GM12875 (cell line): ENCODE measurements around the gene EXOC5.

Experiments
- H3K4me3 ChIP-seq: one replicate; pipeline ENCODE4 v1.5.1; 2011; ENCODE audit warnings: low read depth, low read length, control low read depth
- CTCF ChIP-seq: IDR thresholded peaks from 2 replicates; pipeline ENCODE4 v1.5.1; 2011; ENCODE audit warnings: low read depth, mild to moderate bottlenecking, control low read depth, inconsistent platforms, low read length, moderate library complexity, borderline replicate concordance; ENCODE audit not compliant: insufficient read depth

The EXOC5 gene

DNA sequence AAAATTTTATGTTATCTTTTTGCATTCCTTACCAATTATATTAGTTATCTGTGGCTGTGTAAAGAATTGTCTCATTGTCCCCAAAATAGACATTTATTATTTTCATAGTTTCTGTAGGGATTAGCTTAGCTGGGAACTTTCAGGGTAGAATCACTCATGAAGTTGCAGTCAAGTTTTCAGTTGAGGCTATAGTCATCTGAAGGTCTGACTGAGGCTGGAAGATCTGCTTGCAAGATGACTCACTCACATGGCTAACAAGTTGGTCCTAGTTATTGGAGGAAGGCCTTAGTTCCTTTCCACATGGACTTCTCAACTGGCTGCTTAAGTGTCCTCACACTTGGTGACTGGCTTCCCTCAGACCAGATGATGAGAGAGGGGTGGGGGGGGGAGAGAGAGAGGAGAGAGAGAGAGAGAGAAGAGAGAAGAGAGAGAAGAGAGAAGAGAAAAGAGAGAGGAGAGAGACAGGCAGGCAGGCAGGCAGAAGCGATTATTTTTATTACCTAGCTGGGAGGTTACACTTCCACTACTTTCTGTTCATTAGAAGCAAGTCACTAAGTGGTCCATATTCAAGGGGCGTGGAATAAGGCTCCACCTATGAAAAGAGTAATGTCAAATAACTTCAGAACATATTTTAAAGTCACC lies 6.4 kb upstream of the EXOC5 start:
- H3K4me3 ChIP-seq = no peak overlapping the region
- no peak for TF ChIP-seq CTCF

DNA sequence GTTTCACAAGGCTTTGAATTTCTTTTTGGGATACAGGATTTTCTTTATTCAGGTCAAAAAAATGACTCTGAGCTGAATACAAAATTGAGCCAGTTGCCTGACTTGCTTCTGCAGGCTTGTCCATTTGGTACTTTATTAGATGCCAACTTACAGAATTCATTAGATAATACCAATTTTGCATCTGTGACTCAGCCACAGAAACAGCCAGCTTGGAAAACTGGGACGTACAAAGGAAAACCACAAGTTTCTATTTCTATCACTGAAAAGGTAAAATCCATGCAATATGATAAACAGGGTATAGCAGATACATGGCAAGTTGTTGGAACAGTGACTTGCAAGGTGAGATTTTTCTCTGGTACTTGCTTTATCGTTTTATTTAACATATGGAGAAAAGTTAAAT lies 5.8 kb upstream of the EXOC5 start:
- no peak for TF ChIP-seq CTCF
- H3K4me3 ChIP-seq = no peak overlapping the region

- no peak for TF ChIP-seq CTCF
- no peak overlapping the region for H3K4me3 ChIP-seq
Measured at GRCh38 chr14:57273236-57273635, 4.5 kb upstream of the EXOC5 start.

GRCh38 chr14:57266065-57266464 lies 2.6 kb downstream of the EXOC5 start:
- no peak for TF ChIP-seq CTCF
- no peak overlapping the region for H3K4me3 ChIP-seq

DNA sequence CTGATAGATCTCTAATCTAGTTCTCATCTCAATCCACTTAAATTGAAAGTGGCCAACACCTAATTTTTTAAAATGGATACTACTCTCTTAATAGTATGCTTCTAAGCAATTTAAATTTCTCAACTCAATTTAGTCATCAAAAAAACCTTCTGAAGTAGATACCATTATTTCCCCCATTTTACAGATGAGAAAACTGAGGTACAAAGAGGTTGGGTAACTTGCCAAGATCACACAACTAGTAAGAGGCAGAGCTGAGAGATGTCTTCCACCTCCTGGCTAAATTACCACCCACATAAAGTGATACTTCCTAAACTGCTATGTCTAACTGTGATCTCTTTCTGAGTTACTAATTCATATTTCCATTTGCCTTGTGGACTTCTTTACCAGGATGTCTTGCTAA lies 6.6 kb downstream of the EXOC5 start:
- no peak for TF ChIP-seq CTCF
- H3K4me3 ChIP-seq = no peak overlapping the region

DNA sequence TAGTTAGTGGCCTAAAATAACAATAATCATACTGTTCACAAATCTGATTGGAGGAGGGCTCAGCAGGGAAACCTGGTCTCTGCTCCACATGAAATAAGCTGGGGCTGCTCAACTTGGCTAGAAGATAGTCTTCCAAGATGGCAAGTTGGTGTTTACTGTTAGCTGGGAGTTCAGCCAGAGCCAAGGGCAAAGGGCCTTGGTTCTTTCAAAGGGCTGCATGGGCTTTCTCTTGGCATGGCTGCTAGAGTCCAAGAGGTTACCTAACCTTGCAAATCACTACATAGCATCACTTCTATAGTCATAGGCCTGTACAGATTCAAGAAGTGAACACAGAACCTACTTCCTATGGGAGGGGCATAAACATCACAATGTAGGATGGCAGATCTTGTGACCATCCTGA lies 7.1 kb downstream of the EXOC5 start:
- no peak overlapping the region for H3K4me3 ChIP-seq

More for the DNA sequence above, 7.1 kb downstream of the EXOC5 start:
- no peak for TF ChIP-seq CTCF
